ENCODE results near the gene MAST3. TPM values are rescaled to one million over a fixed set of nuclear protein-coding genes. Genes with fewer than 3 reads are reported as not detected.
A peak's percentile ranks its signal among the peaks of the same experiment; 100 is the strongest.

MAST3 gene
- total RNA-seq, 1 donor from 2014 or later = 4.6 TPM

DNA sequence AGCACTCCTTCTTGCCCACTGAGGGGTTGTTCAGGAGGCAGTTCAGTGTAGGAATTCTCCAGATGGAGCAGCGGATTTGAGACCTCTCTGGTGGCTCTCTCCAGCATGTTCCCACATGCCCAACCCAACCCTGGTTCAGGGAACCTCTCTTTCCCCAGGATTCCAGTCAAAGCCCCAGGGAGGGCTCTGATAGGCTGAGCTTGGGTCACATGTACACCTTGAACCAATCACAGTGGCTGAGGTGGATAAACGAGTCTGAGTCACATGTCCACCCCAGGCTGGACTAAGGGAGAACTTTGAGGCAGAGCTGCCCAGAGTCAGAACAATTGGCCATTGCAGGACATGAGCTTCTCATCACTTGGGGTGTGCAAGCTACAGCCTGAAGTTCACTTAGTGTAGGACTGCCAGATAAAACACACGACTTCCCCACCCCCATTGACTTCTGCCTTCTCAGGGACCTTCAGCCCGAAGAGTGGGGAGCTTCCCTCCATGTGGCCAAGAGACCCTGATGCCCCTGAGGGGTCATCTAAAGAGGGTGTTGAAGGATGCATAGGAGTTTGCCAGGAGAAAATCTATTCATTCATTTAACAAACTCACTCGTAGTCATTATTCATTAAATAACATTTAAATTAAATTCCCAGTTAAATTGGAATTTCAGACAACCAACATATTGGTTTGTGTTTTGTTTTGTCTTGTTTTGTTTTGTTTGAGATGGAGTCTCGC lies 4.0 kb upstream of the MAST3 start:
- Histone ChIP-seq H3K27ac (replicated peaks) (no peak overlapping the region), H3K27me3 (ENCODE audit: low read depth) (peaks cover 60% of the 10 kb centered on the region), H3K4me3 (no peak overlapping the region), H3K9me3 (replicated peaks) (no peaks in the 10 kb centered on the region), H3K36me3 (no peaks in the 10 kb centered on the region), H3K4me1 (peaks cover 9% of the 10 kb centered on the region)
- DNase-seq = no peak
- intact Hi-C loops (cut with micrococcal nuclease) = no loop called here
- TF ChIP-seq, protein P1, sequence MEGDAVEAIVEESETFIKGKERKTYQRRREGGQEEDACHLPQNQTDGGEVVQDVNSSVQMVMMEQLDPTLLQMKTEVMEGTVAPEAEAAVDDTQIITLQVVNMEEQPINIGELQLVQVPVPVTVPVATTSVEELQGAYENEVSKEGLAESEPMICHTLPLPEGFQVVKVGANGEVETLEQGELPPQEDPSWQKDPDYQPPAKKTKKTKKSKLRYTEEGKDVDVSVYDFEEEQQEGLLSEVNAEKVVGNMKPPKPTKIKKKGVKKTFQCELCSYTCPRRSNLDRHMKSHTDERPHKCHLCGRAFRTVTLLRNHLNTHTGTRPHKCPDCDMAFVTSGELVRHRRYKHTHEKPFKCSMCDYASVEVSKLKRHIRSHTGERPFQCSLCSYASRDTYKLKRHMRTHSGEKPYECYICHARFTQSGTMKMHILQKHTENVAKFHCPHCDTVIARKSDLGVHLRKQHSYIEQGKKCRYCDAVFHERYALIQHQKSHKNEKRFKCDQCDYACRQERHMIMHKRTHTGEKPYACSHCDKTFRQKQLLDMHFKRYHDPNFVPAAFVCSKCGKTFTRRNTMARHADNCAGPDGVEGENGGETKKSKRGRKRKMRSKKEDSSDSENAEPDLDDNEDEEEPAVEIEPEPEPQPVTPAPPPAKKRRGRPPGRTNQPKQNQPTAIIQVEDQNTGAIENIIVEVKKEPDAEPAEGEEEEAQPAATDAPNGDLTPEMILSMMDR (IDR thresholded peaks at IDR 0.05; ENCODE audit: borderline replicate concordance) = no peak

DNA sequence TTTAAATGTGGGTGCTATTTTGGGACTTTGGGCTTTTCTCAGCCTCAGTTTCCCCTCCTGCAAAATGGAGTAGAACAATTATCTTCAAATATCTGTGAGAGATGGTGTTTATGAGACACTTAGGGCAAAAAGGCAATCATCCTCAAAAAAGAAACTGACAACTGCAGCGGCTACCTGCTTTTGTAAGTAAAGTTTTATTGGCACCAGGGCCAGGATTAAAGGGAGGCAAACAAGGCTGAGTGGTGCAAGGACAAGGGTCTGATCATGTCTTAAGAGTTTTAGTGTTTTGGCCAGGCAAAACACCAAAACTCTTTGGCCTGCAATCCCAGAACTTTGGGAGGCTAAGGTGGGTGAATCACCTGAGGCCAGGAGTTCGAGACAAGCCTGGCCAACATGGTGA lies 1.3 kb upstream of the MAST3 start:
- TF ChIP-seq, protein P1 (IDR thresholded peaks at IDR 0.05; ENCODE audit: borderline replicate concordance) = no peak
- no peak overlapping the region for H3K4me3 ChIP-seq
- peaks cover 80% of the 10 kb centered on the region for H3K27me3 ChIP-seq (ENCODE audit: low read depth)
- H3K36me3 ChIP-seq = no peaks in the 10 kb centered on the region
- intact Hi-C loops (cut with micrococcal nuclease) = no loop called here
- H3K9me3 ChIP-seq (replicated peaks) = no peaks in the 10 kb centered on the region
- DNase-seq = no peak
- H3K27ac ChIP-seq (replicated peaks) = no peak overlapping the region
- peaks cover 17% of the 10 kb centered on the region for H3K4me1 ChIP-seq

DNA sequence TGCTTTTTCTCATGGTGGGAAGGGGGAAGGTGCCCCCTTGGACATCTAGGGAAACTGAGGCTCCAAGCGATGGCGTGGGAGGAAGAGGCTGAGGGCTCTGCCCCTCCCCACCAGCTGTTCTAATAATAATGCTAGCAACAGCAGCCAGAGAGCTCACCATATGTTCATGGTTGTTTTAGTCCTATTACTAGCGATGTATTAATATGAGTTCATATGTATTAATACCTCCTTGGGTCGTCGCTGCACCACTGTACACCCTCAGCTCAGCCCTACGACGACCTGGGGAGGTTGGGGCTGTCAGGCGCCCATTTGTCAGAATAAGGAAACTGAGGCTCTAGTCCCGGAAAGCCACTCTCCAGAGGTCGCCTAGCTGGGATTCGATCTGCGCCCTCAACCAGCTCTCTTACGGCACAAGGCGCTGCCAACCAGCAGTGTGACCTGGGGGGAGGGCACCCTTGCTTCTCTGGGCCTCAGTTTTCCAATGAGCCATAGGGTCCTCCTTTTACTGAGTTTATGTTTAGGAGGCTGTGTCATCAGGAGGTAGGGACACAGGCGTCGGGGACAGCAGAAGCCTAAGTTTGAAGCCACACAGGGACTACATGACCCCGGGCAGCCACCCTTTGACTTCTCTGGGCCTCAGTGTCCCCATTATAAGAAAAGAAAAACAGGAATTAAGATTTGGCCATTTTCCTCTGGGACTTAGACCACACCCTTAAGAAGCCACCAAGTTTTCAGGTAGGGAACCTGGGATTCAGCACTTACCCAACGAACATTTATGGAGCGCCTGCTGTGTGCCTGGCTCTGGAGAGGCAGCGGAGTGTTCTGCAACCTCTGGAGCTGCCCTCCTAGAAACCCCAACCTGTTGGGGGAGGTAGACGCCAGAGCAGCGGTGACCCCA lies 664 bp downstream of the MAST3 start:
- intact Hi-C loops (cut with micrococcal nuclease) = no loop called here
- H3K27ac ChIP-seq (replicated peaks) = no peak overlapping the region
- H3K4me1 ChIP-seq = peaks cover 17% of the 10 kb centered on the region
- H3K36me3 ChIP-seq = no peaks in the 10 kb centered on the region
- peak overlapping the region; percentile 62 for H3K4me3 ChIP-seq
- no peaks in the 10 kb centered on the region for H3K9me3 ChIP-seq (replicated peaks)
- H3K27me3 ChIP-seq (ENCODE audit: low read depth) = peaks cover 88% of the 10 kb centered on the region
- TF ChIP-seq, protein P1 (IDR thresholded peaks at IDR 0.05; ENCODE audit: borderline replicate concordance) = no peak
- DNase-seq = no peak

DNA sequence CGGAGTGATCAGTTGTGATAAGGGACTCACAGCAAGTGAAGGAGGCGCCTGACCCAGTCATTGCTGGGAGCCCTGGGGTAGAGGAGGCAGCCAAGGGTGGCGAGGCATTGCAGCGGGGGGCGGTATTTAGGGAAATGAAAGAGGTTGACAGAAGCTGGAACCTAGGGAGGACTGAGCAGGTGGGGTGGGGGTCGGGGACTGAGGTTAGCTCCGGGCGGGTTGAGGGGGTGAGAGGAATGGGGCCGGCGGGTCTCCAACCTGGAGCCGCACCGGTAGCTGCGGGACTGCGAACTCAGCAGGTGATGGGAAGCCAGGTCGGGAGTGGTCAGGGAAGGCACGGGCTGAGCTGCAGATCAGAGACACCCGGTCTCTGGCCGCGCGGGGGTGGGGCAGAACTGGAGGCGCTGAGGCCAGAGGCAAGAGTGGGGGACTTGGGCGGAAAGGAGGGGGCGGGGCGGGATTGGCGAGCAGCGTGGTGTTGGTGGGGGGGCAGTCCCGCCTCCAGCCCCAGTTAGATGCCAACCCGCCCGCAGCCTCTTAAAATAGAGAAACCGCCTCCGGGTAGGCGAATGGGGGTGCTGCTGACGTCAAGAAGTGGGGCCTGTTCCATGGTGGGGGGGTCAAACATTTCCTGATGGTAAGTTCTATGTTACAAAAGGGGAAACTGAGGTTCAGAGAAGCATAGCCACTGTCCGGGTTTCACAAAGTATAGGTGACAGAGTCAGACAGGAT lies 1.5 kb downstream of the MAST3 start:
- peaks cover 88% of the 10 kb centered on the region for H3K27me3 ChIP-seq (ENCODE audit: low read depth)
- H3K9me3 ChIP-seq (replicated peaks) = no peaks in the 10 kb centered on the region
- intact Hi-C loops (cut with micrococcal nuclease) = no loop called here
- H3K36me3 ChIP-seq = no peaks in the 10 kb centered on the region
- no peak for DNase-seq
- H3K4me1 ChIP-seq = peaks cover 17% of the 10 kb centered on the region
- TF ChIP-seq, protein P1 (IDR thresholded peaks at IDR 0.05; ENCODE audit: borderline replicate concordance) = no peak
- H3K4me3 ChIP-seq = no peak overlapping the region
- H3K27ac ChIP-seq (replicated peaks) = no peak overlapping the region

DNA sequence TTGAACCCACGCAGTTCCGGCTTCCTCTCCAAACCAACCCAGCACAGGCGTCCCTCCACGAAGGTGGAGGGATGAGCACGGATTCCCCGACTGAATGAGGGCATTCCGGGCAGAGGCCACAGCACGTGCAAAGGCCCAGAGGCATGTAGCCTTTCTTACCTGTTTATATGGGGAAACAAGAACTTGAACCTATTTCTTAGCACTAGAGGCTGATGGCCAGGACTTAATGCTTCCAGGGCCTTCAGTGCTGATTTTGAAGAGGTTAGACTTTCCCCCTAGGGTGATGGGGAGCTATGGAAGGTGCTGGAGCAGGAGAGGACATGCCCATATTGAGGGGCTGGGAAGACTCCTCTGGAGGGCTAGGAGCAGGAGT lies 2.0 kb downstream of the MAST3 start:
- TF ChIP-seq, protein P1 (IDR thresholded peaks at IDR 0.05; ENCODE audit: borderline replicate concordance) = no peak
- no peak overlapping the region for H3K27ac ChIP-seq (replicated peaks)
- peaks cover 83% of the 10 kb centered on the region for H3K27me3 ChIP-seq (ENCODE audit: low read depth)
- no peaks in the 10 kb centered on the region for H3K36me3 ChIP-seq
- peaks cover 22% of the 10 kb centered on the region for H3K4me1 ChIP-seq
- DNase-seq = no peak
- no peaks in the 10 kb centered on the region for H3K9me3 ChIP-seq (replicated peaks)
- H3K4me3 ChIP-seq = no peak overlapping the region
- intact Hi-C loops (cut with micrococcal nuclease) = no loop called here

Data from left ventricle myocardium inferior (tissue), 1 donor.